Neural progenitor cell (in vitro differentiated cells): Measurements from ENCODE around the gene RUFY2. TPM values are rescaled to one million over a fixed set of nuclear protein-coding genes. Genes with fewer than 3 reads are reported as not detected.

Source experiments
- DNase-seq: peaks from one replicate; pipeline ENCODE4 v3.0.0-alpha.2; 2016; ENCODE audit warnings: low spot score
- H2AFZ ChIP-seq: fragments of 200-600 bp; sonication (generic); replicated peaks from 2 replicates; pipeline ENCODE4 v1.6.1; 2016; ENCODE audit warnings: antibody characterized with exemption
- H3F3A ChIP-seq: fragments of 200-600 bp; sonication (generic); 2 replicates; pipeline ENCODE4 v1.6.1; 2016; ENCODE audit warnings: antibody characterized with exemption, low read depth
- H3K27ac ChIP-seq: fragments of 200-600 bp; sonication (generic); 2 replicates; pipeline ENCODE4 v1.5.1; 2016; ENCODE audit warnings: mild to moderate bottlenecking
- H3K27me3 ChIP-seq: fragments of 200-600 bp; sonication (generic); 2 replicates; pipeline ENCODE4 v1.6.1; 2016; ENCODE audit warnings: mild to moderate bottlenecking, moderate library complexity
- H3K36me3 ChIP-seq: fragments of 200-600 bp; sonication (generic); 2 replicates; pipeline ENCODE4 v1.5.1; 2016
- H3K4me1 ChIP-seq: fragments of 200-600 bp; sonication (generic); 2 replicates; pipeline ENCODE4 v1.6.1; 2016; ENCODE audit warnings: mixed run types
- H3K4me2 ChIP-seq: fragments of 200-600 bp; sonication (generic); 2 replicates; pipeline ENCODE4 v1.6.1; 2016
- H3K4me3 ChIP-seq: fragments of 200-600 bp; sonication (generic); 2 replicates; pipeline ENCODE4 v1.5.1; 2016
- H3K79me2 ChIP-seq: fragments of 200-600 bp; sonication (generic); 2 replicates; pipeline ENCODE4 v1.6.1; 2016; ENCODE audit warnings: low read depth
- H3K9ac ChIP-seq: fragments of 200-600 bp; sonication (generic); 2 replicates; pipeline ENCODE4 v1.6.1; 2016
- H3K9me3 ChIP-seq: fragments of 200-600 bp; sonication (generic); 2 replicates; pipeline ENCODE4 v1.5.1; 2016; ENCODE audit warnings: low read depth
- H4K20me1 ChIP-seq: fragments of 200-600 bp; sonication (generic); 2 replicates; pipeline ENCODE4 v1.6.1; 2016; ENCODE audit warnings: low read depth
- H3K27ac Mint-ChIP-seq: 3 replicates; pipeline ENCODE4 v1.8.0; 2021; ENCODE audit warnings: mixed read lengths
- H3K27me3 Mint-ChIP-seq: 2 replicates; pipeline ENCODE4 v1.8.0; 2022; ENCODE audit warnings: low read depth, mild to moderate bottlenecking, inconsistent platforms, moderate library complexity, mixed read lengths; ENCODE audit not compliant: insufficient read depth
- H3K36me3 Mint-ChIP-seq: 3 replicates; pipeline ENCODE4 v1.8.0; 2021; ENCODE audit warnings: mixed read lengths
- H3K4me1 Mint-ChIP-seq: 3 replicates; pipeline ENCODE4 v1.8.0; 2021; ENCODE audit warnings: mixed read lengths
- H3K4me3 Mint-ChIP-seq: 3 replicates; pipeline ENCODE4 v1.8.0; 2021; ENCODE audit warnings: mild to moderate bottlenecking, moderate library complexity, mixed read lengths
- H3K9me3 Mint-ChIP-seq: 3 replicates; pipeline ENCODE4 v1.8.0; 2020; ENCODE audit warnings: mixed read lengths
- EZH2 ChIP-seq: fragments of 200-600 bp; sonication (generic); IDR thresholded peaks from 2 replicates; pipeline ENCODE4 v1.6.1; 2017; ENCODE audit warnings: antibody characterized with exemption, mild to moderate bottlenecking, moderate library complexity
- EZH2phosphoT487 ChIP-seq: fragments of 200-600 bp; sonication (generic); IDR thresholded peaks from 2 replicates; pipeline ENCODE4 v1.6.1; 2017; ENCODE audit warnings: antibody characterized with exemption
- total RNA-seq: library from RNA; depleted of rRNA; stranded (reverse); fragments of >200 nt; gene quantifications from 2 replicates; pipeline ENCODE4 v1.2.3, GENCODE V29; 2015; ENCODE audit warnings: low replicate concordance
- TF ChIP-seq, protein P1 (sequence below): fragments of 200-600 bp; sonication (generic); IDR thresholded peaks from 2 replicates; pipeline ENCODE4 v1.5.1; 2017; ENCODE audit warnings: antibody characterized with exemption, mild to moderate bottlenecking

Gene RUFY2
- total RNA-seq, 1 donor from 2014 or later = 45.2 TPM

DNA sequence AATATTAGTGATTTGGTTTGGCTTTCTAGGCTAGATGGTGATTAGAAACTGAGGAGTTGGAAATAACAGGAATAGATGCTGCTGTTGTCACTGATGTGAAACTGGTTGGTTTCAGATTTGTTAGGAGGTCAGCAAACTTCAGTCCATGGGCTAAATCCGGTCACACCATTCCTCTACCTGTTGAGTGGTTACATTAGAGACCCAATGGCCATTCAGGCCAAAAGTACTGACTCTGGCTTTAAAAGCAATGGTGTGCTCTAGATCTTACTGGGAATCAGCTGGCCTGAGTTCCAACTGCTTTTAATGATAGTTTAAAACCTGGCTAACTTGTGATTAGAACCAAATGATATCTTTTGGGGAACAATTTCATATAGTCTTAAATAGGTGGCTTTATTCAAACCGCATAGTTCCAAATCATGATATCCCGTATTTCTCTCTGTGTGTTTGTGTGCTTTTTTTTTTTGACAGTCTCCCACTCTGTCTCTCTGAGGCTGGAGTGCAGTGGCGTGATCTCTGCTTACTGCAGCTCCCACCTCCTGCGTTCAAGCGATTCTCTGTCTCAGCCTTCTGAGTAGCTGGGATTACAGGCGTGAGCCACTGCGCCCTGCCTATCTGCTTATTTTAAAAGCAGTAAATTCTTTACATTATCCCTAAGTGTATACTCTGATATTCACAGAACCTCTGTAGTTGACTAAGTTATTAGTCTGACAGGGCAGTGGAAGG, 66.6 kb downstream of the RUFY2 start:
- Histone ChIP-seq H3K9me3 (no peaks in the 10 kb centered on the region), H3K4me3 (no peak overlapping the region), H3K79me2 (peaks cover 80% of the 10 kb centered on the region), H3K27me3 (no peaks in the 10 kb centered on the region), H3K4me1 (peaks cover 29% of the 10 kb centered on the region), H3K4me2 (no peak overlapping the region), H3F3A (peaks cover 86% of the 10 kb centered on the region), H3K27ac (peak overlapping the region; percentile 36), H3K9ac (no peak overlapping the region), H3K36me3 (peaks cover 67% of the 10 kb centered on the region), H2AFZ (no peak overlapping the region), H4K20me1 (peaks cover 91% of the 10 kb centered on the region)
- Mint-ChIP-seq H3K4me1 (peaks cover 22% of the 10 kb centered on the region), H3K27ac (no peak overlapping the region), H3K9me3 (no peaks in the 10 kb centered on the region), H3K36me3 (peaks cover 52% of the 10 kb centered on the region), H3K4me3 (no peak overlapping the region), H3K27me3 (no peaks in the 10 kb centered on the region)
- DNase-seq = no peak
- TF ChIP-seq EZH2phosphoT487 = no peak
- TF ChIP-seq EZH2 = no peak
- TF ChIP-seq, protein P1, sequence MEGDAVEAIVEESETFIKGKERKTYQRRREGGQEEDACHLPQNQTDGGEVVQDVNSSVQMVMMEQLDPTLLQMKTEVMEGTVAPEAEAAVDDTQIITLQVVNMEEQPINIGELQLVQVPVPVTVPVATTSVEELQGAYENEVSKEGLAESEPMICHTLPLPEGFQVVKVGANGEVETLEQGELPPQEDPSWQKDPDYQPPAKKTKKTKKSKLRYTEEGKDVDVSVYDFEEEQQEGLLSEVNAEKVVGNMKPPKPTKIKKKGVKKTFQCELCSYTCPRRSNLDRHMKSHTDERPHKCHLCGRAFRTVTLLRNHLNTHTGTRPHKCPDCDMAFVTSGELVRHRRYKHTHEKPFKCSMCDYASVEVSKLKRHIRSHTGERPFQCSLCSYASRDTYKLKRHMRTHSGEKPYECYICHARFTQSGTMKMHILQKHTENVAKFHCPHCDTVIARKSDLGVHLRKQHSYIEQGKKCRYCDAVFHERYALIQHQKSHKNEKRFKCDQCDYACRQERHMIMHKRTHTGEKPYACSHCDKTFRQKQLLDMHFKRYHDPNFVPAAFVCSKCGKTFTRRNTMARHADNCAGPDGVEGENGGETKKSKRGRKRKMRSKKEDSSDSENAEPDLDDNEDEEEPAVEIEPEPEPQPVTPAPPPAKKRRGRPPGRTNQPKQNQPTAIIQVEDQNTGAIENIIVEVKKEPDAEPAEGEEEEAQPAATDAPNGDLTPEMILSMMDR = no peak

DNA sequence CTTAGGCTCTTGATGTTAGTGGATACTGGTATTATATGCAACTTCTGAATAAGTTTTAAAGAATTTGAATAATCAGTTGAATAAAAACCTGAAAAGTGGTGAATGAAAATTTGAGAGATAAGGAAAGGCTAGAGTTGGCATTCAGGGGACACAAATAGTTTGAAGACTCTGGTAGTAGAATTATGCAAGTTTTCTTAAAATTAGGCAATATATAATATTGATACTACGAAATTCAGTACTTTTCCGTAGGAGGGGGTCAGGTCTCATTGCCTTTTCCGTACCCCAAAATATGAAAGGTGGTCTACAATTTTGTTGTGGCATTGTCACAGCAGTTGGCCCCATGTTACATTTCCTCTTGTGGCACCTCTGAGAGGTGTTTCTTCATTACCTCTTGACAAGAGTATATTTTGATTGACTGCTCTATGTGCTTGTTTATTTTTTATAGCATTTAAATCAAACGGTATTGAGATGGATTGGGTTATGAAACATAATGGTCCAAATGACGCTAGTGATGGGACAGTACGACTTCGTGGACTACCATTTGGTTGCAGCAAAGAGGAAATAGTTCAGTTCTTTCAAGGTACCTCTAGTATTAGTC, 70.2 kb downstream of the RUFY2 start:
- H3K27ac ChIP-seq = peak overlapping the region; percentile 55
- peaks cover 65% of the 10 kb centered on the region for H3F3A ChIP-seq
- peak overlapping the region; percentile 88 for H3K4me2 ChIP-seq
- H3K9me3 ChIP-seq = no peaks in the 10 kb centered on the region
- peaks cover 91% of the 10 kb centered on the region for H4K20me1 ChIP-seq
- H3K79me2 ChIP-seq = peaks cover 100% of the 10 kb centered on the region
- Mint-ChIP-seq H3K36me3 (peaks cover 59% of the 10 kb centered on the region), H3K27ac (no peak overlapping the region), H3K9me3 (no peaks in the 10 kb centered on the region), H3K4me1 (peaks cover 34% of the 10 kb centered on the region), H3K27me3 (peaks cover 2% of the 10 kb centered on the region), H3K4me3 (peak overlapping the region; percentile 70)
- no peaks in the 10 kb centered on the region for H3K27me3 ChIP-seq
- peaks cover 52% of the 10 kb centered on the region for H3K36me3 ChIP-seq
- no peak overlapping the region for H3K9ac ChIP-seq
- TF ChIP-seq, protein P1 = no peak
- TF ChIP-seq EZH2 (no peak), EZH2phosphoT487 (no peak)
- H3K4me1 ChIP-seq = peaks cover 38% of the 10 kb centered on the region
- peak overlapping the region; percentile 90 for H3K4me3 ChIP-seq
- no peak overlapping the region for H2AFZ ChIP-seq
- DNase-seq = no peak

DNA sequence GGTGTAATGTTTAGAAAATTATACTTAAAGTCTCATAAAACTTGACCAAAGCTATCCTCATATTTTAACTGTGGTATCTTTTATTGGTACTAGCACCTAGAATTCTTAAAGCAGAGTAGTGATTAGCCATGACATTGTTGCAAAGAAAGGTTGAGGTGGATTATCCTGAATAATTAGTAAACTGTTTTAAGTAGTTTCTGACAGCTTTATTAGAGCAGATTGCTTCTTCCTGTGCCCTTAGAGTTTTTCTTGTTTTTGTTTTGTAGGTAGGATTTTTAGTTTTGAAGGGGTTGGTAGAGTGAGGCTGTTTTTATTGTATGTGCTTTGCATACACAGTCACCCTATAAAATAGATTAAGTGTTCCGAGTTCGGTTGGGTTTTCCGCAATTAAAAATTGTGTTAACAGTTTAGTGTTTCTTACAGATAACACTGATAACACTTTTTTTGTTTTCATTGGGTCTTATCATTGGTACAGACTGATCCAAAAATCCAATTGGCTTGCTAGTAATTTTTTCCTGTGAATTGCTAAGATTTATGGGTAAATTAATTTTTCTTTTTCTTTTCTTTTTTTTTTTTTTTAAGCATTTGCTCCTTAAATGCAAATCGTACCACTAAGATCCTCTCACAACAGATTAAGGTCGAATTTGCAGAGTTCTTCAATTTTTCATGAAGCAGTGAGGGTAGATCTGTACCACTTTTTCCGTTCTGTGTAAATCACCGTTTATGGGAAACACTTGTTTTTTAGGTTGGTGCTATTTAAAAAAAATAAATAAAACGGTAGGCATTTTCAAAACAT, 72.2 kb downstream of the RUFY2 start:
- H3K27ac ChIP-seq = no peak overlapping the region
- peaks cover 95% of the 10 kb centered on the region for H3K79me2 ChIP-seq
- H3K9ac ChIP-seq = peak overlapping the region; percentile 99
- peak overlapping the region; percentile 88 for H3K4me2 ChIP-seq
- H3K36me3 ChIP-seq = peaks cover 38% of the 10 kb centered on the region
- H3K9me3 ChIP-seq = no peaks in the 10 kb centered on the region
- H3K4me3 ChIP-seq = peak overlapping the region; percentile 90
- H3F3A ChIP-seq = peaks cover 59% of the 10 kb centered on the region
- H4K20me1 ChIP-seq = peaks cover 71% of the 10 kb centered on the region
- peak overlapping the region; percentile 93 for H3K27ac Mint-ChIP-seq
- H3K9me3 Mint-ChIP-seq = no peaks in the 10 kb centered on the region
- H3K4me3 Mint-ChIP-seq = peak overlapping the region; percentile 99
- no peak overlapping the region for H2AFZ ChIP-seq
- peaks cover 10% of the 10 kb centered on the region for H3K27me3 Mint-ChIP-seq
- H3K36me3 Mint-ChIP-seq = peaks cover 43% of the 10 kb centered on the region
- DNase-seq = no peak
- H3K4me1 Mint-ChIP-seq = peaks cover 52% of the 10 kb centered on the region
- H3K27me3 ChIP-seq = no peaks in the 10 kb centered on the region
- peaks cover 43% of the 10 kb centered on the region for H3K4me1 ChIP-seq
- TF ChIP-seq, protein P1 = no peak
- TF ChIP-seq EZH2 = no peak
- no peak for TF ChIP-seq EZH2phosphoT487
